ENCODE results near the gene C19orf33. TPM values are rescaled to one million over a fixed set of nuclear protein-coding genes. Genes with fewer than 3 reads are reported as not detected.

Gene C19orf33
- total RNA-seq, 1 experiment from 2014 or later = 135 TPM

DNA sequence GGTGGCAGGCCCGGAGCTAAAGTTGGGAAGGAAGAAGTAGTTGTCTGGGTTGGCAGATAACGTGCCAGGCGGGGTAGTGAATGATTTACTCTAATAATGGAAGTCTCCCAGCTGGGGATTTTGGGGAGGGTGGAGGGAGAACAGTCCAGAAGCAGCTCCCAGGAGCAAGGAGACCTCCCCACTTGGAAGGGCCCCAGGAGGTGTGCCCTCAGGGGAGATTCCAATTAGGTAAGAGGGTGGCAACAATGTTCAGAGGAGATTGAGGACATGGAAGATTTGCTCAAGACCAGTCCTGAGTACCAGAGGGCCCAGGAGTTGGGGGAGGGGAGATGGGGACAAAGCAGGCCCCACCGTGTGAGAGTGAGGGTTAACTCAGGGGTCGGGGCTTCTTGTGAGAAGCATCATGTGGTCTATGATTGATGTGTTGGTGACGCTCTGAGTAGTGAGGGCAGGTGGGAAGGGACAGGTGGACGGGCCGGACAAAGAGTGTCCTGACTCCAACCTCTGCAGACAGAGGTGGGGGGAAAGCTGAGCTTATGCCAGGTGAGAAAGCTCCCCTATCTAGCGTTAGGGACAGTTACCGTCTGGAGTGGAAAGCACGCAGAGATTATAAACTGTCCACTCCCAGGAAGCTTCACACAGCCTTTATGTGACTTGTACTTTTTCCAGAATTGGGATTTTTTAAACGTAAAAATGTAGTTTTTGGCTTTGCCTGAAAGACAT, 36.1 kb upstream of the C19orf33 start:
- H3K9ac ChIP-seq (ENCODE audit: low read length) = peak overlapping the region; percentile 88
- BruUV-seq (replicated peaks) = no TSS peak
- DNase-seq (ENCODE audit: low read depth, low spot score) (no peak), ATAC-seq (no peak)
- H3K27ac ChIP-seq (ENCODE audit: low read depth, low read length) = peak overlapping the region; percentile 99
- TF ChIP-seq POLR2A (IDR thresholded peaks at IDR 0.05; ENCODE audit: borderline replicate concordance, extremely low read depth, insufficient read depth, insufficient read length) = no peak
- TF ChIP-seq EGR1 (IDR thresholded peaks at IDR 0.05; ENCODE audit: low read depth) = no peak
- TF ChIP-seq CTCF (IDR thresholded peaks at IDR 0.05 in 2 of 3, conservative IDR thresholded peaks at IDR 0.05 in 1 of 3; ENCODE audit: borderline replicate concordance in 1 of 3, insufficient read depth in 1 of 3, low read depth in 2 of 3, low read length in 2 of 3) = no peak
- TF ChIP-seq MAX (IDR thresholded peaks at IDR 0.05) = no peak
- TF ChIP-seq REST (IDR thresholded peaks at IDR 0.05; ENCODE audit: low read depth) = no peak
- TF ChIP-seq RAD21 (IDR thresholded peaks at IDR 0.05; ENCODE audit: low read depth) = no peak
- no peak for TF ChIP-seq SP1 (IDR thresholded peaks at IDR 0.05; ENCODE audit: low read depth)
- no peak for TF ChIP-seq ZFX (IDR thresholded peaks at IDR 0.05)
- TF ChIP-seq TCF7L2 (IDR thresholded peaks at IDR 0.05; ENCODE audit: borderline replicate concordance, extremely low read depth, insufficient read depth, insufficient read length) = no peak
- TF ChIP-seq, protein P1, sequence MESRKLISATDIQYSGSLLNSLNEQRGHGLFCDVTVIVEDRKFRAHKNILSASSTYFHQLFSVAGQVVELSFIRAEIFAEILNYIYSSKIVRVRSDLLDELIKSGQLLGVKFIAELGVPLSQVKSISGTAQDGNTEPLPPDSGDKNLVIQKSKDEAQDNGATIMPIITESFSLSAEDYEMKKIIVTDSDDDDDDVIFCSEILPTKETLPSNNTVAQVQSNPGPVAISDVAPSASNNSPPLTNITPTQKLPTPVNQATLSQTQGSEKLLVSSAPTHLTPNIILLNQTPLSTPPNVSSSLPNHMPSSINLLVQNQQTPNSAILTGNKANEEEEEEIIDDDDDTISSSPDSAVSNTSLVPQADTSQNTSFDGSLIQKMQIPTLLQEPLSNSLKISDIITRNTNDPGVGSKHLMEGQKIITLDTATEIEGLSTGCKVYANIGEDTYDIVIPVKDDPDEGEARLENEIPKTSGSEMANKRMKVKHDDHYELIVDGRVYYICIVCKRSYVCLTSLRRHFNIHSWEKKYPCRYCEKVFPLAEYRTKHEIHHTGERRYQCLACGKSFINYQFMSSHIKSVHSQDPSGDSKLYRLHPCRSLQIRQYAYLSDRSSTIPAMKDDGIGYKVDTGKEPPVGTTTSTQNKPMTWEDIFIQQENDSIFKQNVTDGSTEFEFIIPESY (IDR thresholded peaks at IDR 0.05; ENCODE audit: extremely low read depth, insufficient replicate concordance, low read length) = no peak
- TF ChIP-seq CBX3 (IDR thresholded peaks at IDR 0.05; ENCODE audit: low read depth) = no peak
- no peak for TF ChIP-seq CEBPB (IDR thresholded peaks at IDR 0.05; ENCODE audit: low read depth)
- no peak for TF ChIP-seq JUND (IDR thresholded peaks at IDR 0.05)
- no peak for TF ChIP-seq EZH2 (IDR thresholded peaks at IDR 0.05)
- TF ChIP-seq SRF (IDR thresholded peaks at IDR 0.05; ENCODE audit: low read depth) = no peak
- no peak for TF ChIP-seq YY1 (IDR thresholded peaks at IDR 0.05; ENCODE audit: extremely low read depth, insufficient replicate concordance, low read depth, low read length)
- TF ChIP-seq FOSL1 (IDR thresholded peaks at IDR 0.05; ENCODE audit: low read depth) = no peak
- H2AFZ ChIP-seq (ENCODE audit: low read depth, low read length, poor library complexity, severe bottlenecking) = no peak overlapping the region
- H3K27me3 ChIP-seq (ENCODE audit: insufficient read depth, low read length) = no peaks in the 10 kb centered on the region
- H3K9me2 ChIP-seq (ENCODE audit: insufficient read depth) = no peaks in the 10 kb centered on the region
- peak overlapping the region in 1 of 2 experiments; percentile 81; a peak in 2 of 4 replicates for H3K4me3 ChIP-seq (replicated peaks in 1 of 2; ENCODE audit: low read depth in 1 of 2, low read length in 2 of 2)
- peaks cover 85% of the 10 kb centered on the region for H3K79me2 ChIP-seq (ENCODE audit: insufficient read depth, low read length)
- H3K36me3 ChIP-seq (ENCODE audit: control insufficient read depth in 1 of 2, insufficient read depth in 2 of 2, low read length in 2 of 2) = no peaks in the 10 kb centered on the region; a peak in 1 of 4 replicates
- intact Hi-C loops (cut with micrococcal nuclease) = no loop called here
- ChIA-PET CTCF (interaction anchor here (0.9 to 1.7 kb wide), 2 partner anchors 24 to 37 kb away, joined by 3 to 7 read pairs; no protein-coding TSS in a partner anchor), RAD21 (ENCODE audit: low non-redundant PET in 1 of 2, low total read pairs in 2 of 2, uncharacterized antibody in 2 of 2, unreplicated experiment in 2 of 2) (no interaction called here), POLR2A (interaction anchor here (3.1 kb wide), 1 partner anchor 36 kb away, joined by 19 read pairs; the partner anchor contains the start of gene C19orf33)
- H3K9me3 ChIP-seq (ENCODE audit: control insufficient read depth in 1 of 2, insufficient read depth in 1 of 2, low read depth in 1 of 2, low read length in 2 of 2) = no peaks in the 10 kb centered on the region
- H3K4me2 ChIP-seq (ENCODE audit: low read length) = peak overlapping the region; percentile 90
- no peaks in the 10 kb centered on the region; the same call in 1 of the 2 replicates for H4K20me1 ChIP-seq (ENCODE audit: insufficient read depth)
- H3K4me1 ChIP-seq (ENCODE audit: control insufficient read depth in 1 of 2, insufficient read depth in 2 of 2, low read length in 2 of 2) = peaks cover 56 to 79% of the 10 kb centered on the region in 2 experiments
